ENCODE results near the gene UROC1.

UROC1 gene

DNA sequence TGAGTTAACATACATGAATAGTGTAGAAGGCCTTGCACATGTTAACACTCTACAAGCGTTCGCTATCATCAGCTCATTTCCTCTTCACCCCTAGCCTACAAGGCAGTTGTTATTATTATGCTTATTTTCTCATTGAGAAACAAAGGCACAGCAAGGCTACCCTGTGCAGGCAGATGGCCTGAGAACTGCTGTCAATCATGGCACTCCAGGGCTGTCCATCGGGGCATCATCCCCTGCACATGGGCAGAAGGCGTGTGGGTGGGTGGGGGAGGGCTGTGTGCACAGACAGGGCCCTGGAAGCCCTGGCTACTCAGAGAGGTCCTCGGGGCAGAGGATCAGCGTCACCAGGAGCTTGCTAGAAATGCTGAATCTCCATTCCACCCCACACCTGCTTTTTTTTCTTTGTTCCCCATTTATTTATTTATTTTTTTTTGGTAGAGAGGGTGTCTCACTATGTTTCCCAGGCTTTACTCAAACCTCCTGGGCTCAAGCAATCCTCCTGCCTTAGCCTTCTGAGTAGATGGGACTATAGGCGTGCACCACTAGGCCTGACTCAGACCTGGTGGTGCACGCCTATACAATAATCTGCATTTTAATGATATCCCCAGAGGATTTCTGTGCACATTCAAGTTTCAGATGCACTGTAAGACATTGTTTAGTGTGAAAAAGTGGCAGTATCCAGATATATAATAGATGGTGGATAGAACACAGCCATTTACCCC lies 32.2 kb downstream of the UROC1 start:
- DNase-seq: no peak
- TF ChIP-seq GATA1 (IDR thresholded peaks at IDR 0.05; ENCODE audit: low read depth, low read length): no peak
- TF ChIP-seq POLR2A (IDR thresholded peaks at IDR 0.05; ENCODE audit: low read length): no peak

GRCh38 chr3:126484662-126485061 lies 32.9 kb downstream of the UROC1 start:
- DNase-seq: no peak
- TF ChIP-seq POLR2A (IDR thresholded peaks at IDR 0.05; ENCODE audit: low read length): no peak
- no peak for TF ChIP-seq GATA1 (IDR thresholded peaks at IDR 0.05; ENCODE audit: low read depth, low read length)

DNA sequence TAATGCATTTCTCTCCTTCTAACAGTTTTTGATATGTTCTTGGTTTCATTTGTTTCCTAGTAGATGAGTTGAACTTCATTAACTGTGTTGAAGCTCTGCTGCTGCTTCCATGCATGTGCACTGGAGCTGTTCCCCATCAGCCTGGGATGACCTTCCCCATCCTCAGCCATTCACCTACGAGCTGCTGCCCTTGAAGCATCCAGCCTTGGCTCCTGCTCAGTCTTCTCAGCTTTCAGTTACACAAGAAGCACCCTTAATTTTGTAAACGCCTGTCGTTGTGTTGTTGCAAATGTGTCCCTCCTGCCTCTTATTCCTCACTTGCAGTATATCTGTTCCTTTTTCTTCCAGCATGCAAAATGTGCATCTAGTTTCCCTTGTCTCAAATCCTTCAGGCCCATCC lies 33.4 kb downstream of the UROC1 start:
- no peak for TF ChIP-seq GATA1 (IDR thresholded peaks at IDR 0.05; ENCODE audit: low read depth, low read length)
- TF ChIP-seq POLR2A (IDR thresholded peaks at IDR 0.05; ENCODE audit: low read length): no peak
- no peak for DNase-seq

DNA sequence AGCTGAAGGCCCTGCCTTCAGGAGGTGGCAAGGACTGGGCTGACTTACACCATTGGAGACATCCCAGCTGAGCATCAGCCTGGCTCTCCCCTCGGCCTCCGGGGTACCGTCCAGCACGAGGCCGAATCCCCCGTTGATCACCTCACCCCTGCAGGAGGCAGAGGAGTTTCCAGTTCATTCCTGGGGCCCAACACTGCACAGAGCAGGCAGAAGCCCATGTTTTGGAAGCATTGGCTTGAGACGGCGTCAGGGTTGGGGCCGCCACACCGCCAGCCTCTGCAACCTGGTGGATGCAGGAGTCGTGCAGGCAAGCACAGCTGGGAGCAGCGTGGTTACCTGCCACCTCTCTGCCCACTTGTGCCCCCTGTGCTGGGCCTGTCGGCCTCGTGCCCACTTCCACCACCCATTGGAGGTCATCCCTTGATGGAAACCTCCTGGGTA lies 34.2 kb downstream of the UROC1 start:
- no peak for DNase-seq
- no peak for TF ChIP-seq GATA1 (IDR thresholded peaks at IDR 0.05; ENCODE audit: low read depth, low read length)
- no peak for TF ChIP-seq POLR2A (IDR thresholded peaks at IDR 0.05; ENCODE audit: low read length)

DNA sequence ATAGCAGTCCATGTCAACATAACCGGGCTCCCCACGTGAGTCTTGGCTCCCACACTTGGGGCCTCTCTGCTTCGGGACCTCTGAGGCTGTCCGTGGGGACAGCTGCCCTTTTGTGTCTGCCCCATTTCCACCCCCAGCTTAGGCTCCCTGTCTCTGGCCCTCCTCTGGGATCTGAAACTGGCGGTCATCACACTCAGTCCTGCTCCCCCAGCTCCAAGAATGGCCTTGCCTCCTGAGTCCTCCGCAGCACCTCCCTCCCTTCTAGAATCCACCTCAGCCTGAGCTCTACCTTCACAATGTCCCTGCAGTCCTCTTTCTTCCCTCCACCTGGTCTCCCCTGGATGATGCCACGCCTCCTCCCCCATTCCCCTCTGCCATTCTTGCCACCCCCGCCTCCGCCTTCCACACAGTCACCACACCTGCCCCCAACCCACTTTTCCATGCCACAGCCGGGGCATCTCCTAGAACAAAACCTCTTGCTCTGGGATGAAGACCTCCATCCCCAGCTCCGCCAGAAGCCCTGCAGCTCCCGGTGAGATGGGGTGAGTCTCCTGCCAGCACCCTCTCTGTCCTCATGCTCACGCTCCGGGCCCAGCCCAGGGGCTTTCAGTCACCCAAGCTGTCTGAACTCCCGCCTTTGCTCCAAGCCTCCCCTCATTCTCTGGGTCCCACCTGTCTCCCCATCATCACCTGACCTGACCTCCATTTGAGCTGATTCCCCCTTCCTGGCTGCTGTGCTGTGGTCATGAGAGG lies 34.9 kb downstream of the UROC1 start:
- DNase-seq: no peak
- TF ChIP-seq GATA1 (IDR thresholded peaks at IDR 0.05; ENCODE audit: low read depth, low read length): no peak
- no peak for TF ChIP-seq POLR2A (IDR thresholded peaks at IDR 0.05; ENCODE audit: low read length)

DNA sequence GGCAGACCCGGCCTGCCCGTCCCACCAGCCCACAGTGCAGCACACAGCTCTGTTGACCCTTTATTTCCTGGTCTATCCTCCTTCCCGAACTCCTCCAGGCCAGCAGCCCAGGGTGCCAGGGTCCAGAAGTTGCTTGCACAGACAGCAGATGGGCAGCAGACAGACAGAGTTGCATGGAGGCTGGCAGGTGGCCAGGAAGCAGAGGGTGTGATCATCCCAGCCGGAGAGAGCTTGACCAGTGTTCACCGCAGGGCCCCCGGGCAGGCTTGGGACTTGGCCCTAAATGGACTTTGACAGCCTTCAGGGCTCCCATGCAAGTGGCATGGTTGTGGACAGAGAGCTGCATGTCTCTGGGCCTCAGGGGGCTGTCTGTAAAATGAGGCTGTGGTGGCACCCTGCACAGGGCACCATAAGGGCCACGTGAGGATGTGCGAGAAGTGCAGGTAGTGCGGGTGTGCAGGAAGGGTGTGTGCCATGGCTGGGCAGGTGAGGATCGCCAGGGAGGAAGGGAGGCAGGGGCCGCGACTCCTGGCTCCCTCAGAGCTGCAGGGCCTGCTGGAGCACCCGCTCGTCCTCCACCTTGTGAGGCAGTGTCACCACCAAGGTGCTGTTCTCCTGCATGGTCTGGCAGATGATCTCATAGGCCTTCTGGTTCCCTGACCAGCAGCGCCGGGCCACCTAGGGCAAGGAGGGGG lies 35.6 kb downstream of the UROC1 start:
- no peak for TF ChIP-seq POLR2A (IDR thresholded peaks at IDR 0.05; ENCODE audit: low read length)
- TF ChIP-seq GATA1 (IDR thresholded peaks at IDR 0.05; ENCODE audit: low read depth, low read length): no peak
- DNase-seq: peak in 1 of 2 experiments; percentile 6

DNA sequence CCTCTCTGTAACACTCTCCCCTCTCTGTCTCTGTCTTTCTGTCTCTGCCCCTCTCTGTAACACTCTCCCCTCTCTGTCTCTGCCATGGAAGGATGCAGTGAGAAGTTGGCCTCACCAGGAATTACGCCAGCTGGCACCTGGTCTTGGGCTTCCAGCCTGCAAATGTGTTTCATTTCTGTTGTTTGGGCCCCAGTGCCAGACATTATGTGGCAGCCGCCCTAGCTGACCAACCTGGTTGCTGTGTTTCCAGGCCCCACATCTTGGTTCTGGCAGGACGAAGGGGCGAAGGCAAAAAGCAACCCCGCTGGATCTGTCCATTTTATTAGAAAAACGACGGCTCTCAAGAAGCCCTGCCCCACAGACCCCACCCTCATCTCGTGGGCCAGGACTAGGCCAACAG lies 36.7 kb downstream of the UROC1 start:
- TF ChIP-seq GATA1 (IDR thresholded peaks at IDR 0.05; ENCODE audit: low read depth, low read length) (no peak), POLR2A (IDR thresholded peaks at IDR 0.05; ENCODE audit: low read length) (no peak)
- no peak for DNase-seq

DNA sequence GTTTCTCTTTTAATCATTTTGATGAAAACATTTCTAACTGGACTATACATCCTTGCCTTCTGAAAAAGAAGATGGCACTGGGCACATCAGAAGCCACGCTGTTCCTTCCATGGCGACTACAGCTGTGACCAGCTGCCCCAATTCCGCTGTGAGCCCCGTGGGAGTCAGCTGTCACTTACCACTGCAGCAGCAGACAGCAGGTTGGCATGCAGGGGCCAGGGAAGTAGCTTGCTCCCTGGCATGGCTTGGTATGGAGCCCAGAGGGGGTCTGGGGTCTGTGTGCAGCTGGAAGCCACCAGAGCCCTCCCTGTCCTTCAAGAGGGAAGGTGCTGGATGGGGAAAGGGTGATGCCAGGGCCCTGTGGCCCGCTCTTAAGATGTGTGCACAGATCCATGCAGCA lies 37.4 kb downstream of the UROC1 start:
- no peak for TF ChIP-seq POLR2A (IDR thresholded peaks at IDR 0.05; ENCODE audit: low read length)
- TF ChIP-seq GATA1 (IDR thresholded peaks at IDR 0.05; ENCODE audit: low read depth, low read length): no peak
- DNase-seq: no peak

DNA sequence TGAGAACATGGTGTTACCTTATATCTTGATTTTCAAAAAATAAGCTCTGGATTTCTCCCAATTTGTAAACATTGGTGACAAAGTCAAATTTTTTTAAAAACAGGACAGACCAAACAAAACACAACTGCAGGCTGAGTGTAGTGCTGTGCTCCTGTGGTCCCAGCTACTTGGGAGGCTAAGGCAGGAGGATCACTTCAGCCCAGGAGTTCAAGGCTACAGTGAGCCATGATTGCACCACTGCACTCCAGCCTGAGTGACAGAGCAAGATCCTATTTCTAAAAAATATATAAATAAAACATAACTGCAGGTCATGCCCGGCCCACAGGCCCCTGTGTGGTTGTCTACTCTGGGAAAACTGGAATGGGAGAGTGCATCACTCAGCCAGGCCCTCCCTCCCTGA lies 37.9 kb downstream of the UROC1 start:
- DNase-seq: no peak
- TF ChIP-seq GATA1 (IDR thresholded peaks at IDR 0.05; ENCODE audit: low read depth, low read length) (no peak), POLR2A (IDR thresholded peaks at IDR 0.05; ENCODE audit: low read length) (no peak)

DNA sequence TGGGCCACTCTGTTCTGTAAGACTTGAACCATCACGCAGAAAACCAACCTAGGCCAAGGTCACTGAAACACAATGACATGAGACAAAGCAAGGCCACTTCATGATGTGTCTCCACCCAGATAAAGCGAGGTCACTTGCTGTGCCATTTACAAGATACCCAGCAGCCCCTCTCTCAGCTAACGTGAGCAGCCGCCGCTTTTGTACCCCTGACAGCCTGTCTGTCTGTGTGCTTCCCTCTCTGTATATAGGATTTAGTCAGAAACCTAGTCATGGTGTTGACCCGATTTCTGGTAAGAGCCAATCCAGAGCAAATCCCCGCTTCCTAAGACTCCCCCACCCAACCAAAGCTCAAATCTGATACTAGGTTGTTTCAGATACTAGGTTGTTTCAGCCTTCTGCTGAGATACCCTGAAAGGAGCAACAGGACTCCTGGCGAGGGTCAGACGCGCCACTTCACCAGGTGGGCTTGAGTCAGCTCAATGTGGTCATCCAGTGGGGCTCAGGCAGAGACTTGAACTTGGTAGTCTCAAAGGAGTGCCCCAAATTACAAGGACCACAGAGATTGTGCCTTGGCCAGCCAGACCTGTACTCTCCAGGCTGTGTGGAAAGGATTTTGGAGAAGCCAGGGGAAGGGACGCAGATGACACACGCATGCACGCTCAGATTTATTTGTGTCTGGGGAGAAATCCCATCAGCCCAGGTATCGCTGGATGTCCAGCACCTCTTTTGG lies 38.8 kb downstream of the UROC1 start:
- TF ChIP-seq GATA1 (IDR thresholded peaks at IDR 0.05; ENCODE audit: low read depth, low read length) (no peak), POLR2A (IDR thresholded peaks at IDR 0.05; ENCODE audit: low read length) (no peak)
- no peak for DNase-seq

GRCh38 chr3:126477061-126477380 lies 40.6 kb downstream of the UROC1 start:
- TF ChIP-seq POLR2A (IDR thresholded peaks at IDR 0.05; ENCODE audit: low read length) (no peak), GATA1 (IDR thresholded peaks at IDR 0.05; ENCODE audit: low read depth, low read length) (no peak)
- no peak for DNase-seq

DNA sequence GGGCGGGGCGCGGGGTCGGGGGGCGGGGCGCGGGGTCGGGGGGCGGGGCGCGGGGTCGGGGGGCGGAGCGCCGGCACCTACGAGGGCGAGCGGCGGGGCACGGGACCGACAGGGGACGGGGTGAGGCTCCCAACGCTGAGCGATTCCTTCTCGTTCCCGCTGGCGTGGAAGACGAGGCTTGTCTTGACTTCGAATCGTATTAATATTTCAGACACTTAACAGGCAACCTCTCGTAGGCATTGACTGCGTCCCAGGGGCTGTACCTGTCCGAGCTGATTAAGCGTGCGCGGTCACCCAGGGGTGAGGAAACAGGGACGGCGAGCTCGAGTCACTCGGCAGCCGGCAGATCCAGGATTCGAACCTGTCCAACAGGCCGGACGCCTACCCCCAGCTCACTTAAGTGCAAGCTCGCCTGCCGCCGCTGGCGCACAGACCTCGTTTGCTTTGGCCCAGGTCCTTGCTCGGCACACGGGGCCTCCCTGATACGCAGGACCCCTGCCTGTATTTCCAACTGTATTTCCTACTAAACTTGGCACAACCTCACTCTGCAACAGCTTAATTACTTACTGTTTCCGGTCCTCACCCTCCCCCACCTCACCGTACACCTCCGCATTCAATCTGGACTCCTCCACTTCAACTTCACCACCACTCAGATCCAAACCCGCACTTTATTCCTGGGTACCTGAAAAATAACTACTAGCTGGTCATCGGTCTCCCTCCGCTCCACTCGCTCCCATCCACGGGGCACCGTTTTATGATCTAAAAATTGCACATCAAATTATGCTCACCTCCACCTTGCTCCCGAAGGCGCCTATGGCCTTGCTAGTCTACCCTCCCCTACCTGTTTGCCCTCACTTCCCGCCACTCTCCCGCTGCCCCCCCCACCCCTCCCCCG lies 41.2 kb downstream of the UROC1 start:
- peak in 1 of 2 experiments; percentile 87 for DNase-seq

More for the DNA sequence above, 41.2 kb downstream of the UROC1 start:
- TF ChIP-seq POLR2A (IDR thresholded peaks at IDR 0.05; ENCODE audit: low read length) (peak; percentile 4), GATA1 (IDR thresholded peaks at IDR 0.05; ENCODE audit: low read depth, low read length) (no peak)
